ENCODE results near the gene APPBP2. TPM values are rescaled to one million over a fixed set of nuclear protein-coding genes. Genes with fewer than 3 reads are reported as not detected.
A peak's percentile ranks its signal among the peaks of the same experiment; 100 is the strongest.

APPBP2 gene
- polyA plus RNA-seq, 1 donor (not counting 4 experiments of a cell fraction or from before 2014, with no cell fraction given) = 21.1 TPM

- Histone ChIP-seq H3K79me2 (ENCODE audit: control insufficient read depth, insufficient read depth, low read length) (no peaks in the 10 kb centered on the region), H3K9ac (ENCODE audit: control insufficient read depth, extremely low read depth, insufficient read depth, low read length) (no peak overlapping the region), H3K9me3 (ENCODE audit: control insufficient read depth, low read depth, low read length) (no peaks in the 10 kb centered on the region), H3K9me1 (ENCODE audit: control insufficient read depth, extremely low read depth, insufficient read depth, low read length) (no peaks in the 10 kb centered on the region), H2AFZ (ENCODE audit: control insufficient read depth, low read length) (no peak overlapping the region), H4K20me1 (ENCODE audit: control insufficient read depth, extremely low read depth, insufficient read depth, low read length) (no peaks in the 10 kb centered on the region), H3K27me3 (ENCODE audit: control insufficient read depth, extremely low read depth, insufficient read depth, low read length) (no peaks in the 10 kb centered on the region), H3K4me2 (ENCODE audit: control insufficient read depth, extremely low read depth, insufficient read depth, low read depth, low read length) (no peak overlapping the region), H3K36me3 (ENCODE audit: control insufficient read depth in 2 of 2, extremely low read depth in 1 of 2, insufficient read depth in 2 of 2, low read length in 2 of 2) (no peaks in the 10 kb centered on the region), H3K27ac (ENCODE audit: control insufficient read depth, insufficient read depth, low read length) (no peak overlapping the region), H3K4me3 (ENCODE audit: control insufficient read depth in 2 of 3, extremely low read depth in 1 of 3, insufficient read depth in 2 of 3, low read depth in 1 of 3, low read length in 3 of 3) (no peak overlapping the region), H3K4me1 (ENCODE audit: control insufficient read depth, extremely low read depth, insufficient read depth, low read length) (no peaks in the 10 kb centered on the region)
- TF ChIP-seq EZH2 (IDR thresholded peaks at IDR 0.05; ENCODE audit: low read length) = no peak
- no peak for TF ChIP-seq CTCF (optimal IDR thresholded peaks at IDR 0.05 in 1 of 3, IDR thresholded peaks at IDR 0.05 in 1 of 3, conservative IDR thresholded peaks at IDR 0.05 in 1 of 3; ENCODE audit: extremely low read depth in 1 of 3, insufficient read depth in 2 of 3, low read length in 3 of 3)
- dilution Hi-C loops (cut with MboI; ENCODE audit: extremely low pct_ligation_motif_present, low sequenced_read_pairs) = no loop called here
- no peak for FAIRE-seq
- no peak for DNase-seq (ENCODE audit: low read depth, low spot score)
These were observed 33.6 kb upstream of the APPBP2 start for GRCh38 chr17:60559659-60559994.

DNA sequence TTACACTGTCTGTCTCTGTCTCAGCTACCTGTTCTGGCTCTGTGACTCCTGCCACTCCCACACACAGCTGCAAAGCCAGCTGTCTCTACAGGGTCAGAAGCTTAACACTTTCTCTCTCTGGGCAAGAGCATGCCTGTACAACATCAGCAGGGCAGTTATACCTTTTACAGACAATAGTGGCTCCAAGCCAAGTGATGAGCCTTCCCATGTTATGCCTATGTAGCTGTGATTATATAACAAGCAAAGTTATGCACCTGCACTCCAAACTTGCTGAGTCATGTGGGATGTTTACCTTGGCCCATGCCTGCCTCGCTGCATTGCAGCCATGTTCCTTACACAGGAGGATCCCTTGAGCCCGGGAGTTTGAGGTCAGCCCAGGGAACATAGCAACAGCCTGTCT, 31.8 kb upstream of the APPBP2 start:
- H3K9me3 ChIP-seq (ENCODE audit: control insufficient read depth, low read depth, low read length) = no peaks in the 10 kb centered on the region
- H3K36me3 ChIP-seq (ENCODE audit: control insufficient read depth in 2 of 2, extremely low read depth in 1 of 2, insufficient read depth in 2 of 2, low read length in 2 of 2) = no peaks in the 10 kb centered on the region
- dilution Hi-C loops (cut with MboI; ENCODE audit: extremely low pct_ligation_motif_present, low sequenced_read_pairs) = no loop called here
- TF ChIP-seq EZH2 (IDR thresholded peaks at IDR 0.05; ENCODE audit: low read length) (no peak), CTCF (optimal IDR thresholded peaks at IDR 0.05 in 1 of 3, IDR thresholded peaks at IDR 0.05 in 1 of 3, conservative IDR thresholded peaks at IDR 0.05 in 1 of 3; ENCODE audit: extremely low read depth in 1 of 3, insufficient read depth in 2 of 3, low read length in 3 of 3) (no peak)
- H2AFZ ChIP-seq (ENCODE audit: control insufficient read depth, low read length) = no peak overlapping the region
- no peaks in the 10 kb centered on the region for H3K27me3 ChIP-seq (ENCODE audit: control insufficient read depth, extremely low read depth, insufficient read depth, low read length)
- H3K27ac ChIP-seq (ENCODE audit: control insufficient read depth, insufficient read depth, low read length) = no peak overlapping the region
- DNase-seq (ENCODE audit: low read depth, low spot score) = peak; percentile 19
- no peaks in the 10 kb centered on the region for H3K9me1 ChIP-seq (ENCODE audit: control insufficient read depth, extremely low read depth, insufficient read depth, low read length)
- H3K9ac ChIP-seq (ENCODE audit: control insufficient read depth, extremely low read depth, insufficient read depth, low read length) = no peak overlapping the region
- no peak for FAIRE-seq
- H3K4me3 ChIP-seq (ENCODE audit: control insufficient read depth in 2 of 3, extremely low read depth in 1 of 3, insufficient read depth in 2 of 3, low read depth in 1 of 3, low read length in 3 of 3) = no peak overlapping the region
- H4K20me1 ChIP-seq (ENCODE audit: control insufficient read depth, extremely low read depth, insufficient read depth, low read length) = no peaks in the 10 kb centered on the region
- H3K4me1 ChIP-seq (ENCODE audit: control insufficient read depth, extremely low read depth, insufficient read depth, low read length) = no peaks in the 10 kb centered on the region
- H3K79me2 ChIP-seq (ENCODE audit: control insufficient read depth, insufficient read depth, low read length) = no peaks in the 10 kb centered on the region
- no peak overlapping the region for H3K4me2 ChIP-seq (ENCODE audit: control insufficient read depth, extremely low read depth, insufficient read depth, low read depth, low read length)

All from keratinocyte (primary cell).